Pancreas (tissue), 10 donors: ENCODE results near the gene PARP15. TPM values are rescaled to one million over a fixed set of nuclear protein-coding genes. Genes with fewer than 3 reads are reported as not detected.
"Not testable (repeated sequence)": the region's sequence is repeated elsewhere in the genome, so short reads cannot be mapped to it uniquely, and the experiment has no call there.

Experiments
- ATAC-seq, 4 donors: fragments of 200-7000 bp; cut with Tn5 transposase; one replicate each; pipeline versions ENCODE4 v1.8.0 to v1.9.1; 2020; ENCODE audit warnings: mild to moderate bottlenecking in 4 of 4, moderate library complexity in 4 of 4
- DNase-seq, 6 donors: peaks; one replicate each; pipeline ENCODE4 v3.0.0-alpha.2; 2020
- FAIRE-seq: peaks from 2 replicates; lab custom pipeline; 2012; peaks lifted over from hg19 to GRCh38; lab: Jason Lieb, UNC
- H3K27ac ChIP-seq, 4 donors: fragments of 200-600 bp; sonication (generic); 1 replicate in 3 of 4; 2 replicates in 1 of 4; pipeline versions ENCODE4 v1.5.0 to v1.8.0; 2020
- H3K27me3 ChIP-seq, 4 donors: fragments of 200-600 bp; one replicate each; pipeline ENCODE4 v1.8.0; 2021
- H3K36me3 ChIP-seq, 3 donors: fragments of 200-600 bp; sonication (generic) in 1 of 3; one replicate each; pipeline versions ENCODE4 v1.5.0 to v1.8.0; 2020 to 2021
- H3K4me1 ChIP-seq, 3 donors: fragments of 200-600 bp; one replicate each; pipeline ENCODE4 v1.8.0; 2021
- H3K4me3 ChIP-seq, 4 donors: fragments of 200-600 bp; sonication (generic) in 2 of 4; one replicate each; pipeline versions ENCODE4 v1.5.0 to v1.8.0; 2020 to 2021
- H3K9me3 ChIP-seq, 4 donors: fragments of 200-600 bp; one replicate each; pipeline ENCODE4 v1.8.0; 2021
- CTCF ChIP-seq, 4 donors: fragments of 200-600 bp; sonication (generic) in 3 of 4; IDR thresholded peaks; one replicate each; pipeline versions ENCODE4 v1.5.0 to v1.8.0; 2021; ENCODE audit warnings: antibody characterized with exemption in 4 of 4
- WGBS, 2 donors: extraction: QIAGEN DNeasy Blood & Tissue Kit; methylation state at CpG; one replicate each; pipeline ENCODE4 v1.1.7; 2013; 5-methylcytosine and 5-hydroxymethylcytosine counted together
- intact Hi-C, 3 donors: fragments of 100-400 bp; cut with DNase I; formaldehyde crosslinking; loops; one replicate each; pipeline versions ENCODE4 v1.11.1 to v1.14.2; 2022
- polyA plus RNA-seq, 2 donors: library from polyadenylated mRNA; stranded (reverse); fragments of 200-250 nt; gene quantifications; one replicate each; pipeline ENCODE4 v1.2.3, GENCODE V29; 2013
- total RNA-seq, 6 donors: library from RNA; stranded (reverse); fragmentation: NEBNext Ultra II Directional in 4 of 6; extraction: Animal tissue kit (Norgen Biotek cat#: 25700) in 4 of 6; gene quantifications; one replicate each; pipeline versions ENCODE4 v1.2.1 to v1.2.4, GENCODE V29; 2021 to 2023
- donor health status: healthy with polysubstance abuse.
- donor health status: DM: no; HTN: no; CAD: no; lungs with moderate emphysema.
- donor health status: DM: no; HTN: no; CAD: no.
- donor health status: control.
- donor health status: control.
- donor health status: Bipolar disorder and iron deficiency.
- donor health status: DM: yes; HTN: yes; CAD: no.
- donor health status: DM: no; HTN: no; CAD: no.
- donor health status: DM: no; HTN: no; CAD: no.
- donor health status: DM: yes; HTN: yes; CAD: no.

PARP15 gene
- total and polyA plus RNA-seq, 8 donors, result 0.14 to 0.80 (median 0.62) TPM

GRCh38 chr3:122681974-122682409, 104.5 kb downstream of the PARP15 start:
- WGBS, 2 donors, result 76 to 78% methylated on average over 3 of the region's 3 CpGs
- H3K36me3 ChIP-seq, result peaks cover 0 to 6% (median 0%) of the 10 kb centered on the region in 3 donors
- H3K9me3 ChIP-seq, result no peaks in the 10 kb centered on the region
- H3K4me1 ChIP-seq, result peaks cover 0 to 16% (median 0%) of the 10 kb centered on the region in 3 donors
- FAIRE-seq (no peak), ATAC-seq (no peak), DNase-seq (no peak)
- no peaks in the 10 kb centered on the region for H3K27me3 ChIP-seq
- no peak for TF ChIP-seq CTCF (IDR thresholded peaks at IDR 0.05)
- peak overlapping the region in 1 of 4 donors; percentile 3 for H3K27ac ChIP-seq
- peak overlapping the region in 2 of 4 donors; percentile 58 to 80 for H3K4me3 ChIP-seq
- intact Hi-C loops, result loop anchor here in 1 of 3 donors (5.0 to 10.0 kb wide), 2 partner anchors 120 to 287 kb away; partner anchors contain the start of genes DTX3L and PARP9

- not testable (repeated sequence) for H3K27me3 ChIP-seq, H3K9me3 ChIP-seq, H3K36me3 ChIP-seq, H3K4me3 ChIP-seq, FAIRE-seq, DNase-seq, ATAC-seq
- peaks cover 0 to 16% (median 0%) of the 10 kb centered on the region in 3 donors for H3K4me1 ChIP-seq
- WGBS, 2 donors, result 94 to 96% methylated on average over 11 of the region's 11 CpGs
- peak overlapping the region in 2 of 4 donors; percentile 3 to 33 for H3K27ac ChIP-seq
- intact Hi-C loops, result loop anchor here in 1 of 3 donors (5.0 to 10.0 kb wide), 2 partner anchors 121 to 288 kb away; partner anchors contain the start of genes DTX3L and PARP9
Measured at GRCh38 chr3:122682778-122683411, 105.4 kb downstream of the PARP15 start.

GRCh38 chr3:122687298-122687697, 109.8 kb downstream of the PARP15 start:
- intact Hi-C loops, result loop anchor here in 1 of 3 donors (10.0 kb wide), 1 partner anchor 292 kb away; no protein-coding TSS in a partner anchor
- ATAC-seq (peak in 1 of 4 donors; percentile 13), DNase-seq (no peak), FAIRE-seq (no peak)
- no peak for TF ChIP-seq CTCF (IDR thresholded peaks at IDR 0.05)
- Histone ChIP-seq H3K27me3 (no peaks in the 10 kb centered on the region), H3K27ac (no peak overlapping the region), H3K9me3 (no peaks in the 10 kb centered on the region), H3K4me1 (peaks cover 4 to 16% (median 14%) of the 10 kb centered on the region in 3 donors), H3K36me3 (peaks cover 0 to 13% (median 0%) of the 10 kb centered on the region in 3 donors), H3K4me3 (no peak overlapping the region)
- 93 to 94% methylated on average over 2 of the region's 2 CpGs for WGBS, 2 donors

Other genes with a start within 250 kb of the PARP15 start
- 10 to 100 TPM in 5 of 6 donors, 1 to 10 TPM in 1; 9.3 to 15.2 (median 13.1) TPM for gene MIX23, start 194.4 kb upstream of the PARP15 start, total RNA-seq
- gene MIX23, start 194.4 kb upstream of the PARP15 start, polyA plus RNA-seq, result 10 to 100 TPM; 28.5 to 28.6 TPM
- gene FAM162A, start 193.5 kb upstream of the PARP15 start, total RNA-seq, result 10 to 100 TPM; 32.8 to 60.4 (median 43.9) TPM
- gene FAM162A, start 193.5 kb upstream of the PARP15 start, polyA plus RNA-seq, result 10 to 100 TPM; 53.1 to 74.3 TPM
- gene WDR5B, start 161.6 kb upstream of the PARP15 start, total RNA-seq, result 1 to 10 TPM; 2.6 to 5.4 (median 3.3) TPM
- gene WDR5B, start 161.6 kb upstream of the PARP15 start, polyA plus RNA-seq, result 1 to 10 TPM; 2.3 to 3.9 TPM
- gene KPNA1, start 62.7 kb upstream of the PARP15 start, total RNA-seq, result 10 to 100 TPM; 19.7 to 35.1 (median 25.9) TPM
- gene KPNA1, start 62.7 kb upstream of the PARP15 start, polyA plus RNA-seq, result 10 to 100 TPM in 1 of 2 donors, 1 to 10 TPM in 1; 5.7 to 12.6 TPM
- 10 to 100 TPM in 5 of 6 donors, 1 to 10 TPM in 1; 8.6 to 22.7 (median 13.3) TPM for gene PARP9, start 13.3 kb upstream of the PARP15 start, total RNA-seq
- 10 to 100 TPM; 18.1 to 33.2 TPM for gene PARP9, start 13.3 kb upstream of the PARP15 start, polyA plus RNA-seq
- 10 to 100 TPM; 15.3 to 36.6 (median 21.1) TPM for gene DTX3L, start 13.3 kb upstream of the PARP15 start, total RNA-seq
- gene DTX3L, start 13.3 kb upstream of the PARP15 start, polyA plus RNA-seq, result 1 to 10 TPM; 7.4 to 8.3 TPM
- 10 to 100 TPM in 5 of 6 donors, 1 to 10 TPM in 1; 7.6 to 27.7 (median 13.4) TPM for gene PARP14, start 103.2 kb downstream of the PARP15 start, total RNA-seq
- 10 to 100 TPM in 1 of 2 donors, 1 to 10 TPM in 1; 7.2 to 11.3 TPM for gene PARP14, start 103.2 kb downstream of the PARP15 start, polyA plus RNA-seq
- gene HSPBAP1, start 216.2 kb downstream of the PARP15 start, total RNA-seq, result 1 to 10 TPM; 3.1 to 7.5 (median 4.3) TPM
- 10 to 100 TPM; 11.1 to 20.4 TPM for gene HSPBAP1, start 216.2 kb downstream of the PARP15 start, polyA plus RNA-seq
- gene SLC49A4, start 217.4 kb downstream of the PARP15 start, total RNA-seq, result 10 to 100 TPM in 4 of 6 donors, 1 to 10 TPM in 2; 9.5 to 13.7 (median 12.3) TPM
- 1 to 10 TPM; 3.4 to 9.3 TPM for gene SLC49A4, start 217.4 kb downstream of the PARP15 start, polyA plus RNA-seq